ENCODE results near the gene BRCA2.
A peak's percentile ranks its signal among the peaks of the same experiment; 100 is the strongest.

BRCA2 gene, protein sequence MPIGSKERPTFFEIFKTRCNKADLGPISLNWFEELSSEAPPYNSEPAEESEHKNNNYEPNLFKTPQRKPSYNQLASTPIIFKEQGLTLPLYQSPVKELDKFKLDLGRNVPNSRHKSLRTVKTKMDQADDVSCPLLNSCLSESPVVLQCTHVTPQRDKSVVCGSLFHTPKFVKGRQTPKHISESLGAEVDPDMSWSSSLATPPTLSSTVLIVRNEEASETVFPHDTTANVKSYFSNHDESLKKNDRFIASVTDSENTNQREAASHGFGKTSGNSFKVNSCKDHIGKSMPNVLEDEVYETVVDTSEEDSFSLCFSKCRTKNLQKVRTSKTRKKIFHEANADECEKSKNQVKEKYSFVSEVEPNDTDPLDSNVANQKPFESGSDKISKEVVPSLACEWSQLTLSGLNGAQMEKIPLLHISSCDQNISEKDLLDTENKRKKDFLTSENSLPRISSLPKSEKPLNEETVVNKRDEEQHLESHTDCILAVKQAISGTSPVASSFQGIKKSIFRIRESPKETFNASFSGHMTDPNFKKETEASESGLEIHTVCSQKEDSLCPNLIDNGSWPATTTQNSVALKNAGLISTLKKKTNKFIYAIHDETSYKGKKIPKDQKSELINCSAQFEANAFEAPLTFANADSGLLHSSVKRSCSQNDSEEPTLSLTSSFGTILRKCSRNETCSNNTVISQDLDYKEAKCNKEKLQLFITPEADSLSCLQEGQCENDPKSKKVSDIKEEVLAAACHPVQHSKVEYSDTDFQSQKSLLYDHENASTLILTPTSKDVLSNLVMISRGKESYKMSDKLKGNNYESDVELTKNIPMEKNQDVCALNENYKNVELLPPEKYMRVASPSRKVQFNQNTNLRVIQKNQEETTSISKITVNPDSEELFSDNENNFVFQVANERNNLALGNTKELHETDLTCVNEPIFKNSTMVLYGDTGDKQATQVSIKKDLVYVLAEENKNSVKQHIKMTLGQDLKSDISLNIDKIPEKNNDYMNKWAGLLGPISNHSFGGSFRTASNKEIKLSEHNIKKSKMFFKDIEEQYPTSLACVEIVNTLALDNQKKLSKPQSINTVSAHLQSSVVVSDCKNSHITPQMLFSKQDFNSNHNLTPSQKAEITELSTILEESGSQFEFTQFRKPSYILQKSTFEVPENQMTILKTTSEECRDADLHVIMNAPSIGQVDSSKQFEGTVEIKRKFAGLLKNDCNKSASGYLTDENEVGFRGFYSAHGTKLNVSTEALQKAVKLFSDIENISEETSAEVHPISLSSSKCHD (N-terminal part only)

GRCh38 chr13:32315238-32316027 is at the start of gene BRCA2, which contains the start of gene ZAR1L:
BRCA2 (plus strand) TSS chr13:32315508; CDS start chr13:32316461, 953 bp downstream.
ZAR1L (minus strand) TSS chr13:32315363; CDS start chr13:32311925, 3,438 bp downstream.
- DNase-seq: peak; percentile 92

DNA sequence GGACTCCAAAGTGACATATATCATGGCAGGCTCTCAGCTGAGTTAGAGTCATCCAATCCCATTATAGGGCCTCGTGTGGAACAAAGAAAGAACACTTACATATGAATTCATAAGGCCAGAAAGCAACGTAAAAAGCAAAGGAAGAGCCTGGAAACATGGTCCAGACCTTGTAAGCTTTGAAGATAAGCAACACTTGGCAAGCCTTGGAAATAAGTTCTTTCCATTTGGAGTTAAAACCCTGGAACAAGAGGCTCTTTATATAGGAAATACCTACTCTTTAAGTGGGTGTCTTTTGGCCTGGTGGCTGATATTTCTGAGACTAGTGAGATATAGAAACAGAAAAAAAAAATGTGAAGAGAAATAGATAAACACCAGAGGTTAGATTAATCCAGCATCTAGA is 49.6 kb upstream of the BRCA2 start:
- no peak for DNase-seq

- no peak for DNase-seq
Measured at GRCh38 chr13:32266130-32266529, 49.2 kb upstream of the BRCA2 start.

DNA sequence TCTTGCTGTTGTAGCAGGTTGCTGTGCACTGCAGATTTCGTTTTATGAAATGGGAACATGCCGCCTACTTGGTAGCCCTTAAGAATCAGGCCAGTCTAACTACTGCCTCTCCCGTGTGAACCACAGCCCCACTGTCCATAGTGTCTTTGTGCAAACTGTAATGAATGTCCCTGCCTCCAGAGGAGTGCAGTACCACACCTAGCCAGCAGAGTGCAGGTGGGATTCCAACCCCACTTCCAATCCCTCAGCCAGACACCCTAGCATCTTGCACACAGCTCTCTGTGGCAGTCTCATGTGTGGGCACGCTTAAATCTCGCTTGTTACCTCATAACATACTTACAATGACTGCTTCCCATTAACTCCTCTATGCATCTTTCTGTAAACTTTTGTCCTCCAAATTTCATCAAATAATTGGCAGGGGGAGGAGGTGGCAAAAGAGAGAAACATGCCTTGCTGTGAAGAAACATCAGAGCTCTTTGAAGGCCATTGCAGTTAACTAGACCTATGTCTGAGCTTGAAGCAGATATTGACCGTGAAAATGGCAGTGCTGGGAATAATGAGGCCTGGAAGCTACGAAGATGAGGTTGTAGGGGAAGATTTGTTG is 47.4 kb upstream of the BRCA2 start:
- no peak for DNase-seq

- no peak for DNase-seq
Measured at GRCh38 chr13:32272021-32272683, 43.2 kb upstream of the BRCA2 start.

DNA sequence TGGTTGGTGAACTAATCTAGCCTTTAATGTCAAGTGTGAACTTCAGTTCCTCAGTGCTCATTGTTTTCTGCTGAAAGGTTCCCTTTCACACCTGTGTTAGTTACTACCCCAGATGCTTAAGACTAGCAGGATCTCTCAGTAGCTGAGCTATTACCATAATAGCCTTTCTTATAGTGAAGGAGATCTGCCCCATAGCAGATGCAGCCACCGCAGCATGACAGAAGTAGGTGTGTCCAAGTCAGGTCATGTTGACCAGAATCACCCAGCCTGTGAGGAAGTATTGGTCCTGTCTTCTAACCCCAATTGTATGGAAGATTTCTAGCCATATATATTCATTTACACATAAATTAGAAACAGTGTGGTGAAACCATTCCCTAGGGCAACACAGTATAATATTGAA is 37.5 kb upstream of the BRCA2 start:
- no peak for DNase-seq

- DNase-seq: peak; percentile 28
Measured at GRCh38 chr13:32278426-32278825, 36.9 kb upstream of the BRCA2 start.

DNA sequence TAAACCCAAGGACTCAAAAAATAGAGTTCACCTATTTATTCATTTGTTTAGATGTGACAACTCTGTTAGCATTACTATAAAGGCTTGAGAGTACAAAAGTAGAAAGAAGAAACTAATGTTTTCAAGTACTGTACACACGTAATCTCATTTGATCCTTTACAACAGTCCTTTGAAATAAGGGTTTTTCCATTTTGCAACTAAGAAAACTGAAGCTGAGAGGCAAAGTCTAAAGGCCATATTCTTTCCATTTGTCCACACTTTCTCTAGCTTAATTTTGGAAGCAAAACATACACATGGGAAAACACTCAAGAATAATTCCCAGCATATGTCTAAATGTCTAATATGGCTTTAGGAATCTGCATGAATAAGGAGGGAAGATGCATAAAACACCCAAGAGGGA is 34.2 kb upstream of the BRCA2 start:
- no peak for DNase-seq

DNA sequence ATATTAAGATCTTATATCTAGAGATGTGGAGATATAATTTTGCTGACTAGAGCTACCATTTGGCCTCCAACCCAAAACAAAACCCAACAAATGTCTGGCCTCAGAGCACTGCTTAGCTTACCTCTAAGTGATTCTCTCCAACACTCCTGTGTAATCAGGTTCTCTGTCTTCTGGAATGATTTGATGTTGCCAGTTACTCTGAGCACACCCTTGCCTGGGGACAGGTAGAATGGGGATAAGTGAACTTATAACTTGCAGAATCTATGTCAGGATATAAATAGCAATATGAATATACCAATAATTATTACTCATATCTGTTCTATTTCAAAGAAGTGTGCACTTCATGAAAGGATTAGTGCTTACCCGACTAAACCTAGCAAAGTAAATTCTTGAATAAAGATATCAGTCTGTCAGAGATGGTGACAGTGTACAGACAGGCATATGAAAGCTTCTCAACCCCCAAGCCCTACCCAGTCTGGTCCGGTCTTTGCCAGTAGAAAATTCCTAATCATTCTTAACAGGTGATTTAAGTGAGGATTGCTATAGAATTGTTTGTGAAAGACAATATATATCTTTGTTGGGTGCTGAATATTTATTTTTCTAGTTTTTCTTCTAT is 33.1 kb upstream of the BRCA2 start:
- no peak for DNase-seq

DNA sequence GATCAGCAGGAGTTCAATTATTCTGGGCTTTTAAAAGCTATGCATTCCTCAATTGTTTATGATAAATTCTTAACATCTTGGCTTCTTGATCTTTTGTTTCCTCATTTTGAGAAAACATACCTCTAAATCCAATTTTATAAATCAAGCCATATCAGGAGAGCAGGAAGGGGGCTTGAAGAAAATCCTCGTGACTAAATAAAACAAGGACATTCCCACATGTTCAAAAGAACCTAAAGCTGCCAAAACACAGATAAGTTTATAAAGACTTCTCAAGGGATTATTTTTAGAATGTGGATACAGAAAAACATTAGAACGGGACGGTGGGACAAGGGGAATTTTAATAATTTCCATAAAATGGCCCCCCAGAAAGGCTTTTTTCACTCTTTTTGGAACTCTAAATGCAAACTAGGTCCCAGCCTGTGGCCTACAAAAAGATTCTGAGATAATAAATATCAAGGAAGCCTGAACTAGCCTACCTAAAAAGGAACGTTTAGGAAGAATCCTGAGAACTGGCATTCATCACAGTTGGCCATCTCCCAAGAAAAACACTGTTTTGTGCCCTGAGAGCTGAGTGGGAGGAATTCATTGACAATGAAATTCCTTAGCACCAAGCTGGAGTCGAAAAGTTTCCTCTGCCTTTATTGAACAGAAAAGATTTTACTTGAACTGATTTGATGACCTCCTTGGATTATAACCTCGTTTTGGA is 30.2 kb upstream of the BRCA2 start:
- peak; percentile 58 for DNase-seq

DNA sequence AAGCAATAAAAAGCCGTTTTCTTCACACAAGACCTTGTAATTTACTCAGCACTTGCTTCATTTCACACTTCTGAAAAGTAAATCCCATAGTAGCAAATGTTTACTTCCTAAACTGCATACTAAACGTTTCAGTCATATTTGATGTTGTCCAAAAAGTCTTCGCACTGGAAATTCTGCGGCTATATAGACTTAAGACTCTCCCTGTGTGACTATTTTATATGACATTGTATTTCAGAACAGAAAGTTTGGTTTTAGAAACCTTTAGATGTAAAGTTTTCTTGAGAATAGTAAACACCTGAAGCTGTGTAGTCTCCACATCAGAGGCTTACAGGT is 29.7 kb upstream of the BRCA2 start:
- DNase-seq: no peak

DNA sequence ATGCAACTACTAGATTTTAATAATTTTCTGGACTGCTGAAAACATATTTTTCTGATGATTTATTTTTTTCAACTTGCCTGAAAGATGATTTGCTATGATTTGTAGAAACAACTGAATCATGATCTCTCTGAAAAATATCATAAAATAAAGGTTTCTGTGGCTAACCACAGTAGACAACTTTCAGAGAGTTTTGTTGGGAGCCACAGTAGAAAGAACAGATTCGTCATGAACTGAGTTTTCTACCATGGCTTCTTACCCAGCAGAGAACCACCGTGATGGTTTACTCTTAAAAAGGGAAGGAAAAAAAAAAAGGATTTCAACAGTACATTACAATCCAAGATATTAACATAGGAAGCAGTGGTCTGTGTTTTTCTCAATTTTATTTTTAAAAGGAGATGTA is 18.1 kb upstream of the BRCA2 start:
- DNase-seq: no peak

DNA sequence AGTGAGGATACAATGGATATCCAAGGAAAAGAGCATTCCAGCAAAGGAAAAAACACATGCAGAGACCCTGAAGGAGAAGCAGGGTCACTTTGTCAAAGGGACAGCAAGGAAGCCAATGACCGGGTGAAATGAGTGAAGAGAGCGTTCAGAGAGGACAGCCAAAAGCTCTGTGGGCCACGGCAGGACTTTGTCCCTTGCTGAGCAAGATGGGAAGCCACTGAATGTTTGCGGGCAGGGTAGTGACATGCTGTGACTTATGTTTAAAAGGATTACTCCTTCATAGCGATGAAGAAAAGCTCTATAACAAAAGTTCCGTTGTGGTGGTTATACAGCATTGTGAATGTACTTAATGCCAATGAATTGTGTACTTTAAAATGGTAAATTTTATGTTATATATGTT is 16.6 kb upstream of the BRCA2 start:
- no peak for DNase-seq

DNA sequence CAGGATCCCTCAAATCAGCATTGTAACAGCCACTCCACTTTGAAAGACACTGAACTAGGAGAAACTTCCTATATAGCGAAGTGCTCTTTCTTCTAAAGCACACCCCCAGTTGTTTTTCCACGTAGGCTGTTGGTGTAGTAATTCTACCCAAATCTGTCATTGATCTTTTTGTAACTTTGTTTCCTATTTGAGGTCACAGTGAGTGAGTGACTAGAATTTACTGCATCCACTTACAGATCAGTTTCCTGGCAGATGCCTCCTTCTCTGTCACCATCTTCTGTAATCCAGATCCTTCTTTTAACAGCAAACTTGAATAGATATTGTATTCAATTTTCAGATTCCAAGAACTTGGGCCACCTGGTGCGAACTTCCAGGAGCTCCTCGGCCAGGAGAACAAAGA is 15.4 kb upstream of the BRCA2 start:
- DNase-seq: no peak

- no peak for DNase-seq
Measured at GRCh38 chr13:32300406-32300805, 14.9 kb upstream of the BRCA2 start.

DNA sequence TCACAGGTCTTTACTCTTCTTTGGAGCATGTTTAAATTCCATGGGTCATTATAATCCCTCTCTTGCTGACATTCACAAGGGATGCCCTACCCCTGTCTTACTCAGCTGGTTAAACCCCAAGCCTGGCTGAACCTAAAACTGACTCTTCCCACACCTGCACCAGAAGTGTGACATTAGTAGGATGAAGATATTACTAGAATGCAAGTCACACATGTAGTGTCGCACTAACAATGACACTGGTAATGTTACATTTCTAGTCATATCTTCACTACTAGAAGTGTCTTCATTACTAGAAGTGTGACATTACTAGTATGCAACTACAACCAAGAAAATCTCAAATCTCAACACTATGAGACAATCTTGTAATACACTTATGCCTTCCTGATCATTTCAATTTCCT is 14.4 kb upstream of the BRCA2 start:
- DNase-seq: no peak

- no peak for DNase-seq
Measured at GRCh38 chr13:32302461-32302860, 12.8 kb upstream of the BRCA2 start.

GRCh38 chr13:32305646-32306045 is 9.7 kb upstream of the BRCA2 start:
- DNase-seq: no peak

DNA sequence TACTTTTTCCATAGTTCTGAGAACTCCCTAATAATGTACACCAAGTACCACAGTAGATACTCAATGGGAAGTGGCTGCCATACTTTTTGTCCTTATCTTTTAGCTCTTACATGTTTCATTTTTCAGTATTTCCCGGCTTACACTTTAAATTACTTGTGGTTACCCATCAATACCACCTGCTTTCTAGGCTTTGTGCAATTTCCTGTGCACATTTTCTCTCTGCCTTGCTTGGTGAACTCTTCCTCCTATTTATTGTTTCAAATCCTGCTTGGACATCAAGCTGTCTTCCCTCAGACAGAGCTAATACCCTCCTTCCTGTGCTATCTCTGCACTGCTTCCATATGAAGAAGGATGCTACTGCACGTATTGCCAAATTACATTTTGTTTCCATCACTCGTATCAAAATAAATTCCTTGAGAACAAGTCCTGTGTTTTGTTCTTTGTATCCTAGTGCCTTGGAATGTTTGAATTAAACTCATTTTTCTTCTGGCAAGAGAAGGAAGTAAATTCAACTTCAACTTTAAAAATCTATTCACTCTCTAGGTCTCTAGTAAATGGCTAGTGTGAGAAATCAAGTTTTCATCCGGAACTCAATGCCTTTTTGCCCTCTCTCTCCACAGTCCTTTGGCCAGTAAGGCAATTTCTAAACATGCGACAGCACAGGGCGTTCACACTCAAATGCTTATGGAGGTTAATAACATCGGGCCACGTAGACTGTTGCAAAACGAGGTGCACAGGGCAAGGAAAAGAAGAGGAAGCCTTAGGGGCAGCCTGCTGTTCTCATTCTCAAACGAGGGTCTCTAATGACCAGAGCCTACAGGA is 5.8 kb upstream of the BRCA2 start:
- DNase-seq: no peak

Data from fibroblast of skin of right biceps (primary cell).